GM23248 (cell line): ENCODE results near the gene DGKI. TPM values are rescaled to one million over a fixed set of nuclear protein-coding genes. Genes with fewer than 3 reads are reported as not detected.
A peak's percentile ranks its signal among the peaks of the same experiment; 100 is the strongest.

Experiments used
- DNase-seq: peaks from one replicate; pipeline ENCODE4 v3.0.0-alpha.2; 2015
- H2AFZ ChIP-seq: fragments of 200-600 bp; sonication (generic); 2 replicates; pipeline ENCODE4 v1.6.1; 2016; ENCODE audit warnings: antibody characterized with exemption
- H3F3A ChIP-seq: fragments of 200-600 bp; sonication (generic); 2 replicates; pipeline ENCODE4 v1.6.1; 2016; ENCODE audit warnings: mild to moderate bottlenecking, antibody characterized with exemption, mixed run types; ENCODE audit not compliant: insufficient read depth
- H3K27ac ChIP-seq: fragments of 200-600 bp; sonication (generic); 2 replicates; pipeline ENCODE4 v1.5.1; 2016; ENCODE audit warnings: mild to moderate bottlenecking
- H3K27me3 ChIP-seq: fragments of 200-600 bp; sonication (generic); replicated peaks from 2 replicates; pipeline ENCODE4 v1.6.1; 2016; ENCODE audit warnings: mild to moderate bottlenecking; ENCODE audit not compliant: insufficient read depth
- H3K36me3 ChIP-seq: fragments of 200-600 bp; sonication (generic); 2 replicates; pipeline ENCODE4 v1.6.1; 2016; ENCODE audit warnings: low read depth, mild to moderate bottlenecking
- H3K4me1 ChIP-seq: fragments of 200-600 bp; sonication (generic); 2 replicates; pipeline ENCODE4 v1.6.1; 2016; ENCODE audit warnings: mild to moderate bottlenecking; ENCODE audit not compliant: insufficient read depth
- H3K4me2 ChIP-seq: fragments of 200-600 bp; sonication (generic); one replicate; pipeline ENCODE4 v1.6.1; 2016; ENCODE audit warnings: mild to moderate bottlenecking; ENCODE audit not compliant: unreplicated experiment
- H3K4me3 ChIP-seq: fragments of 200-600 bp; sonication (generic); 2 replicates; pipeline ENCODE4 v1.5.1; 2016; ENCODE audit warnings: mild to moderate bottlenecking
- H3K79me2 ChIP-seq: fragments of 200-600 bp; sonication (generic); 2 replicates; pipeline ENCODE4 v1.6.1; 2016; ENCODE audit warnings: mild to moderate bottlenecking; ENCODE audit not compliant: insufficient read depth
- H3K9ac ChIP-seq: fragments of 200-600 bp; sonication (generic); 2 replicates; pipeline ENCODE4 v1.6.1; 2016; ENCODE audit warnings: mild to moderate bottlenecking
- H3K9me2 ChIP-seq: fragments of 200-600 bp; sonication (generic); 2 replicates; pipeline ENCODE4 v1.6.1; 2016; ENCODE audit warnings: mixed run types, mild to moderate bottlenecking, moderate library complexity; ENCODE audit not compliant: insufficient read depth
- H3K9me3 ChIP-seq: fragments of 200-600 bp; sonication (generic); one replicate; pipeline ENCODE4 v1.6.1; 2017; ENCODE audit warnings: low read depth
- H4K20me1 ChIP-seq: fragments of 200-600 bp; sonication (generic); 2 replicates; pipeline ENCODE4 v1.6.0; 2016; ENCODE audit not compliant: insufficient read depth
- EZH2 ChIP-seq: fragments of 200-600 bp; sonication (generic); IDR thresholded peaks from 2 replicates; pipeline ENCODE4 v1.6.1; 2018; ENCODE audit warnings: antibody characterized with exemption, mild to moderate bottlenecking; ENCODE audit not compliant: insufficient read depth, poor library complexity, severe bottlenecking
- EZH2phosphoT487 ChIP-seq: fragments of 200-600 bp; sonication (generic); IDR thresholded peaks from 2 replicates; pipeline ENCODE4 v1.6.1; 2018; ENCODE audit warnings: antibody characterized with exemption, moderate library complexity, mild to moderate bottlenecking, low read depth; ENCODE audit not compliant: insufficient read depth
- WGBS, 2 experiments: methylation state at CpG; one replicate each; pipeline ENCODE4 v1.1.6; 2015 to 2017; ENCODE audit warnings: low lambda C conversion rate in 2 of 2, low coverage in 1 of 2; ENCODE audit errors: missing lambda C conversion rate in 2 of 2; 5-methylcytosine and 5-hydroxymethylcytosine counted together
- in situ Hi-C: fragments of 300-500 bp; cut with MboI; formaldehyde crosslinking; loops from 2 replicates; pipeline ENCODE4 v1.15.0; 2020
- polyA plus RNA-seq: library from polyadenylated mRNA; unstranded; fragments of >200 nt; fragmentation: Nextera tagmentation; extraction: Ambion mirVana; gene quantifications from 2 replicates; pipeline ENCODE4 v1.2.1, GENCODE V29; 2016
- total RNA-seq: library from RNA; depleted of rRNA; stranded (reverse); fragments of >200 nt; shearing (Covaris generic); gene quantifications from 2 replicates; pipeline ENCODE4 v1.2.3, GENCODE V29; 2014

DGKI gene
- total and polyA plus RNA-seq, 2 experiments from 2014 or later = 5.4 to 25.9 TPM

GRCh38 chr7:137538361-137538762, 308.4 kb downstream of the DGKI start:
- peaks cover 32% of the 10 kb centered on the region for H3F3A ChIP-seq
- peaks cover 31% of the 10 kb centered on the region for H3K4me1 ChIP-seq
- H2AFZ ChIP-seq = peak overlapping the region; percentile 63
- H3K9me3 ChIP-seq = no peaks in the 10 kb centered on the region
- no peaks in the 10 kb centered on the region for H4K20me1 ChIP-seq
- no peaks in the 10 kb centered on the region for H3K27me3 ChIP-seq
- H3K79me2 ChIP-seq = no peaks in the 10 kb centered on the region
- no peaks in the 10 kb centered on the region for H3K36me3 ChIP-seq
- no peaks in the 10 kb centered on the region for H3K9me2 ChIP-seq
- in situ Hi-C loops = no loop called here
- peak overlapping the region; percentile 20 for H3K4me3 ChIP-seq
- H3K4me2 ChIP-seq = peak overlapping the region; percentile 62
- peak; percentile 89 for DNase-seq
- TF ChIP-seq EZH2phosphoT487 (no peak), EZH2 (no peak)
- peak overlapping the region; percentile 69 for H3K9ac ChIP-seq
- 20 to 27% methylated on average over 4 of the region's 4 CpGs for WGBS, 2 experiments
- H3K27ac ChIP-seq = peak overlapping the region; percentile 98

GRCh38 chr7:137535579-137535978, 311.2 kb downstream of the DGKI start:
- H3K79me2 ChIP-seq = no peaks in the 10 kb centered on the region
- no peak for TF ChIP-seq EZH2phosphoT487
- TF ChIP-seq EZH2 = no peak
- H3K27me3 ChIP-seq = no peaks in the 10 kb centered on the region
- no peaks in the 10 kb centered on the region for H3K9me3 ChIP-seq
- no peak overlapping the region for H2AFZ ChIP-seq
- peaks cover 31% of the 10 kb centered on the region for H3K4me1 ChIP-seq
- no peak overlapping the region for H3K27ac ChIP-seq
- DNase-seq = no peak
- 79% methylated on average over 6 of the region's 6 CpGs for WGBS, 2 experiments
- no peaks in the 10 kb centered on the region for H3K9me2 ChIP-seq
- in situ Hi-C loops = no loop called here
- H3K4me2 ChIP-seq = no peak overlapping the region
- no peak overlapping the region for H3K4me3 ChIP-seq
- H3K36me3 ChIP-seq = no peaks in the 10 kb centered on the region; the same call in 1 of the 2 replicates
- no peaks in the 10 kb centered on the region for H4K20me1 ChIP-seq
- H3F3A ChIP-seq = peaks cover 32% of the 10 kb centered on the region
- no peak overlapping the region for H3K9ac ChIP-seq

- TF ChIP-seq EZH2 = no peak
- no peak for TF ChIP-seq EZH2phosphoT487
- WGBS, 2 experiments = 94 to 96% methylated on average over 4 of the region's 4 CpGs
- Histone ChIP-seq H3K9me3 (no peaks in the 10 kb centered on the region), H4K20me1 (no peaks in the 10 kb centered on the region), H3K36me3 (no peaks in the 10 kb centered on the region; the same call in 1 of the 2 replicates), H3K4me1 (no peaks in the 10 kb centered on the region), H3K9me2 (no peaks in the 10 kb centered on the region), H2AFZ (no peak overlapping the region), H3K4me2 (no peak overlapping the region), H3F3A (no peaks in the 10 kb centered on the region), H3K4me3 (no peak overlapping the region), H3K27ac (no peak overlapping the region), H3K9ac (no peak overlapping the region), H3K27me3 (no peaks in the 10 kb centered on the region), H3K79me2 (no peaks in the 10 kb centered on the region)
- DNase-seq = no peak
- in situ Hi-C loops = no loop called here
Measured at GRCh38 chr7:137531671-137532070, 315.1 kb downstream of the DGKI start.

GRCh38 chr7:137527634-137528033, 319.1 kb downstream of the DGKI start:
- H2AFZ ChIP-seq = no peak overlapping the region
- no peaks in the 10 kb centered on the region for H3K9me2 ChIP-seq
- no peak overlapping the region for H3K4me3 ChIP-seq
- H3K36me3 ChIP-seq = no peaks in the 10 kb centered on the region; the same call in 1 of the 2 replicates
- TF ChIP-seq EZH2 (no peak), EZH2phosphoT487 (no peak)
- no peaks in the 10 kb centered on the region for H3K4me1 ChIP-seq
- H3K27me3 ChIP-seq = no peaks in the 10 kb centered on the region
- no peaks in the 10 kb centered on the region for H4K20me1 ChIP-seq
- in situ Hi-C loops = no loop called here
- no peak overlapping the region for H3K9ac ChIP-seq
- WGBS, 2 experiments = 66 to 72% methylated on average over 2 of the region's 2 CpGs
- no peaks in the 10 kb centered on the region for H3F3A ChIP-seq
- no peak for DNase-seq
- H3K9me3 ChIP-seq = no peaks in the 10 kb centered on the region
- H3K27ac ChIP-seq = no peak overlapping the region
- H3K4me2 ChIP-seq = no peak overlapping the region
- H3K79me2 ChIP-seq = no peaks in the 10 kb centered on the region

GRCh38 chr7:137523171-137523570, 323.6 kb downstream of the DGKI start:
- Histone ChIP-seq H3K9ac (no peak overlapping the region), H3K27me3 (no peaks in the 10 kb centered on the region), H3K27ac (no peak overlapping the region), H2AFZ (no peak overlapping the region), H3K79me2 (no peaks in the 10 kb centered on the region), H3K36me3 (peaks cover 11% of the 10 kb centered on the region), H3K4me3 (no peak overlapping the region), H3F3A (no peaks in the 10 kb centered on the region), H3K4me1 (peaks cover 10% of the 10 kb centered on the region), H3K9me2 (no peaks in the 10 kb centered on the region), H4K20me1 (no peaks in the 10 kb centered on the region), H3K9me3 (no peaks in the 10 kb centered on the region), H3K4me2 (no peak overlapping the region)
- no peak for DNase-seq
- in situ Hi-C loops = no loop called here
- TF ChIP-seq EZH2phosphoT487 (no peak), EZH2 (no peak)
